SW 1271 (cell line): Measurements from ENCODE around the gene CTTNBP2.

Experiments used
- DNase-seq, 2 experiments: peaks; one replicate each; lab custom pipeline; 2025; lab: John Stamatoyannopoulos, UW

Gene CTTNBP2

DNA sequence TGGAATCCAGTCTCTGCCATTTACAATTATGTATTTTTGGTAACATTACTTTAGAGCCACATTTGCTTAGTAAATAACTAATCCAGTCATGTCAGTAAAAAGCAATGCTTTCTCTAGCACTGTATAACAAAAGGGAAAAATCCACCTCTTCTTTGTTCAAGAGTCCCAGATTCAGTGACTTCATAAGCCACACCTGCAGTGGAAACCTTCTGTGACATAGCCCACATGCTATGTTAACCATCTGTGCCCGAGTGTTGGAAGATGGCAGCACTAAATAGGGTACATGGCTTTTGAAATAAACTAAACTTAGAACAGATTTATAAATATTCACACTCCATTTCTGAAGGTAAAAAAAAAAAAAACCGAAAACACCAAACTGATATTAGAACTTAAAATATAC, 83.0 kb downstream of the CTTNBP2 start:
- no peak for DNase-seq

DNA sequence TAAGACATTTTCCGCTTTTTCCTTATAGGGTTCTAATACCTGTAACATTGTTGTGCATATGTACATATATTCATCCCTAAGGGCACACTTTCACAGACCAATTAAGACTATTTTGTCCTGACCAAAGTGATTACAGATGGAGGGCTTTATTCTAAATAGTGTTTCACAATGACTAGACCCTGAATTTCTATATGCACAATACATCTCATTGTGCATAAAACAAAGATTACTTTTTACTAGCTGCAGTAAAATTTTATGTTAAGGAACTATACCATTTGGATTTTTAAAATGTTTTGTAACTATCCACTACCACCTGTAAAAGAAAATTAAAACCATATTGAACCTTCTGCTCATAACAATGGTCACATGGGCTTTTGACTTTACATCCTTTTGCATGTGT, 87.8 kb downstream of the CTTNBP2 start:
- DNase-seq, result no peak

DNA sequence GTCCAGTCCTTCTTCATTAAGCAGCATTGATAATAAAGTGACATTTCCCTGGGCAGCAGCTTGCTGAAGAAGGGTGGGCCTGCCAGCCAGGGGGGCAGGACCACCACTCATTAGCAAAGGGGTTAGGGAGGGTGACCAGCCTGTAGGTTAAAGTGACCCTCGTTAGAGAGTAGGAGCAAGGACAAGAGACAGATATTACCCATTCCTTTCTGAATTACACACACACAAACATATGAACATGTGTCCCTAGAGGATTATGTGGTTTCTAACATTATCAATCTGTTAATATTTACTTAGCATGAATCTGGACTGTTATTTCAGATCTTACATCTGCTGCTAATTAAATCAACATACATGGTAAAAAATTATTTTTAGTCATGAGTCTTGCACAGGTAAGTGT, 88.9 kb downstream of the CTTNBP2 start:
- DNase-seq, result no peak

DNA sequence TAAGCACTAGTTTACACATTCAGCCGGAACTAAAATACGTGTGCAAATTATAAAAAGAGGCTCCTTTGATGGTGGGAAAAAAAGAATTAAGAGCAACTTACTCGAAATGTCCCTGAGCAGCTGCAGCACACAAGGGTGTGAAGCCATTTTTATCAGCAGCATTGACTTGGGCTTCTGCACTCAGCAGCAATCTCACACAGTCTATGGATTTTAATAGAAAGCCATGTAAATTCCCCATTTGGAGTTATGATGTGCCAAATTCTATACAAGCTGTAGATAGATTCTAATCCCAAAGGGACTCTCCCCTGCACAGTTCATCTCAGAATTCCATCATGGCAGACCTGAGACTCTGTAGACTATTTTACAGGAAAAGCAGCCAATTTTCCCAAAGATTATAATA, 90.5 kb downstream of the CTTNBP2 start:
- no peak for DNase-seq

DNA sequence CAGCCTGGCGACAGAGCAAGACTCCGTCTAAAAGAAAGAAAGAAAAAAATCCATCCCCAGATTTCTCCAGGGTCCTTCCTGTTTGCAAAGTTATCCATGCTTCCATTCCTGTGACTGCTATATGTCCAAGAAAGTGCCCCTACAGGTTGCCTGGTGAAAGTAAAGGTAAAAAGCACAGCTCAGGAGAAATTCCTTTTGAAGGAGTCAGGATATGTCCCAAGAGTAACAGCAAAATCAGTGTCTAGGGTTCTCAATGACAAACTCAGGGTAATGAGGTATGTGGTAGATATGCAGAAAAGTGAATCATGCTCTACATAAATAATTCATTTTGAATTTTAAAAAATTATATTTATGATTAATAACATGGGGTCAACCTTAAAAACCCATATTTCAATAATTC, 91.5 kb downstream of the CTTNBP2 start:
- no peak for DNase-seq

DNA sequence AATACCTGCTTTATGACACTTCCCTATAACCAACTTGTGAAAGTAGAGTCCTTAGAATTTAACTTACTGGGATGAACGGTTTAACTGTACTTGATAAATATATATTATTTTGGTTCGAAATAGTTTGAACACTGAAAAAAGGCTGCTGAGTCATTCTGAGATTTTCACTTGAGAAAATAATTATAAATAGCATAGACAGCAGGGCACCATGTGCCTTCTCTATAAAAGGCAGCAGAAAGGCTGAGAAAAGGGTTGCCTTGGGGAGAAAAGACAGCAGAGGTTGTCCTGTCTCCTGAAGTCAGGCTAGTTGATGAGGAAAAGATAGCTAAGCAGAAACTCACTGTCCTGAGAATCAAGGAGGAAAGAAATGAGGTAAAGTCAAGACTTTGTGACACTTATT, 92.4 kb downstream of the CTTNBP2 start:
- no peak for DNase-seq

DNA sequence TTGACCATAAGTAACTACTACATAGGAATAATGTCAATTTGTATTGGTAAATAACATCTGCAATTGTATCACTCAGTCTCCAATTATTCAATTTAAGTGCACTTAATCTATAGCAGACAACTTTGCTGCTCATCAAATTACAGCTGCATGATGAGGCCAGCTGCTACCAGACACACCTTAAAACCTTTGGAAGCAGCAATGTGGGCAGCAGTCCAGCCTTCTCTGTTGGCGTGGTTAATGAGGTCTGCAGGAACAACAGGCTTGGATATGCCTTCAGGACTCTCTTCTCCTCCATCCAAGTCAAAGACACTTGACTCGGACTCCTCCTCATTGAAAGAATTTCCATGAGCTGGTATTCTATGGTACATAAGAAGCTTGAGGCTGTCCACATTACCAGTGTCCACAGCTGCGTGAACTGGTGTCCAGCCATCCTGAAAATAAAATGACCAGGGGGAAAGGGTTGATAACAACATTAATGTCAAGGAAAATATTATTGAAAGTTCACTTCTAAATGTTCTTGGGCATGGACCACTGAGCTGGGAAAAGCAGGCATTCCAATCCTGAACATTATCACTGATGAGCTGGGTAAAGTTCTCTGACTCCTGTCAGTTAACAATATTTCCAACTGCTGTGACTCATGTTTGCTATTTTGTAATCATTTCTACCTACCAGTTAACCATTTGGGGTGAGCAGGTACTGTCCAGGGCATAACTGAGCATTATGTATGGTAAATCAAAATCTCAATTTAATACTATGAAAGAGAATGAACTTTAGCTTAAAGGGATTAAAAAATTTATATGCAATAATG, 95.7 kb downstream of the CTTNBP2 start:
- no peak for DNase-seq

DNA sequence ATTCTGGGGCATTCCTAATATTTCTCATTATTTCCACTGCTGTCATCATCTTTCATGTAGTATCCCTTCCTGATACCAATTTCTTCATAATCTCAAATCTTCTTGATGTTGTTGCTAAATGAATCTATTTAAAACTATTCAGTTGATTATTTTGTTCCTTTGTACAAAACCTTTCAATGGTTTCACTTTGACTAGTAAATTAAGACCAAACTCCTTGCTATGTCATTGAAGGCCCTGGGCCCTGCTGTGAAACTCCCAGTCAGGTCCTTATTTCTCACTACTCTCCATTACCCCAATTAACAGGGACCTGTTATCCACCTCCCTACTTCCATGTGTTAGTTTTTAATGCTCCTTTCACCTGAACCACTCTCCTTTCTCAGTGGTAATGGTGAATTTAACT, 97.0 kb downstream of the CTTNBP2 start:
- DNase-seq, result no peak

DNA sequence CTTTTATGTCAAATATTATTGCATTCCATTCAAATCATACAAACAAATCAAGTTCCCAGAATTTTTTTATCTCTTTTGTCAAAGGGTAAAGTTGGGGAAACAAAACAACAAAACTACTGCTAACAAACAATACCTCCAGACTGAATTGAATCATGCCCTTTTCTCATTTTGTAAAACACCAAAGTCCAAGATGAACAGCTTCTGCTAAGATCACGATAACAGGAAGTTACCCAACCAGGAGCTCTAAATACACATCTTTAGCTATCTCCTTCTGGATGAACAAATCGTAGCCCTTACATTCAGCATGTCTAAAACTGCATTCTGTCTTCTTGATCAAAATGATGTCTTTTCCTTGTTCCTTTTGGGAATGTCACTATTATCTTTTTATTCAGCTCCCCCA, 97.4 kb downstream of the CTTNBP2 start:
- no peak for DNase-seq

DNA sequence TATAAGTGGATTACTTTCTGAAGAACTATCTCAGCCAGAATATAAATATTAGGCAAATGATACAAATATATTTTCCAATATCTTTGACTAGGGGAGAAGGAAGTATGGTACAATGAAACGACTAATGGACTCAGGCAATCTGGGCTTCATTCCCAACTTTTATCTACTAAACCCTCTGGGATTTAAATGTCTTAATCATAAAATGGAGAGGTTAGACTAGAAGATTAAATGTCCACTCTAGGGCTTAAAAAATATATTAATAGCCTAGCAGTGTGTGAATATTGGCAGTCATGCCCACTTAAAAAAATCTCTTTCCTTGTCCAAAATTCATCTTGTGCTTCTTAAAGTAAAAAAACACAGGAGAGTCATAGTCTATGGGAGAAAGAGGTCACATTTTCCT, 98.3 kb downstream of the CTTNBP2 start:
- DNase-seq, result no peak

DNA sequence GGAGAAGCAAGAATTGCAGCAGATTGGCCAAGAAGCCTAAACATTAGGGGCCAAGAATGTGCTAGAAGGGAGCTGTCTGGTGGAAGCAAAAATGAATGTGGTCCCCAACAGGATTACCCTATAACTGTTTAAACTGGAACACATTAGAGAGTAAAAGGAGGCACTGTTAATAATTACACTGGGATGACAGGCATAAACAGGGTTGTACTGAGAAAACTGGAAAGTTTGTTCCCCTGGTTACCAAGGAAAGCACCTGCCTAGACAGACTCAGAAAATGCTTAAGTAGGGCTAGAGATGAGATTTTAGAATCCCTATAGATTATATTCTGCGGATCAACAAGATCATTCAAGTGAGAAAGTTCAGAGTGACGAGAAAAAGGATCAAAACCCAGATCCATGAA, 100.8 kb downstream of the CTTNBP2 start:
- DNase-seq, result no peak

DNA sequence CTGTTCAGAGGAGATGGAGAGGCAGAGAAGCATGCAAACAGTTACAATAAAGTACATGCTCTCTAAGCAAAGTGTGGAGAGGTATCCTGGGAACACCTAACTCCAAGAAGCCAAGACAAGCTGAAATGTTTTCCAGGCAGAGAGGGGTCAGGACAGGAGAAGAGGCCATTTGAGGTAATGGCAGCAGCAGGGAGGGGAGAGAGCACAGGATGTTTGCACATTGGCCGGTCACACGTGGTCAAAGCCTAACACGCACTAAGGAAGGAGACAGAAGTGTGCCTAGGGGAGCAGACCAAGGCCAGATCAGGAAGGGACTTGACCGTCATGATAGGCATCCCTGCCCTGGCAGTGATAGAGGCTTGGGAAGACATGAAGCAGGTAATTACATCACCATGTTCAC, 101.5 kb downstream of the CTTNBP2 start:
- no peak for DNase-seq

DNA sequence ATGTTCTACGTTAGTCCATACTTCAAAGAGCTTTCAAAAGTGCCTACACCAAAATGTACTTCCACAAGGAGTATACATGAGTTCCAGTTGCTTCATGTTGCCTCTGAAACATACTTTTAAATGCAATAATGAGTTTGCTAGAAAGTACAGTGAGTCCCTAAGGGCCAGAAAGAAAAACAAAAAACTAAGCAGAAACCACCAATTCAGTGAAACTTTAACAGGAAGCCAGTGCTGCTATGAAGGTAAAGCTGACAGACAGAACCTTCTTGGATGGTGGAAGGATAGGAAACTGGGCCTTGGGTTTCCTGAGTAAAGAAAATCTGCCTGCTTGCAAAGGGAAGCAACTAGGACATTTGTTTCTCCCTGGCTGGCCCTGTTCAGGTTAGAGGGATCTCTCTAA, 104.2 kb downstream of the CTTNBP2 start:
- DNase-seq, result no peak

DNA sequence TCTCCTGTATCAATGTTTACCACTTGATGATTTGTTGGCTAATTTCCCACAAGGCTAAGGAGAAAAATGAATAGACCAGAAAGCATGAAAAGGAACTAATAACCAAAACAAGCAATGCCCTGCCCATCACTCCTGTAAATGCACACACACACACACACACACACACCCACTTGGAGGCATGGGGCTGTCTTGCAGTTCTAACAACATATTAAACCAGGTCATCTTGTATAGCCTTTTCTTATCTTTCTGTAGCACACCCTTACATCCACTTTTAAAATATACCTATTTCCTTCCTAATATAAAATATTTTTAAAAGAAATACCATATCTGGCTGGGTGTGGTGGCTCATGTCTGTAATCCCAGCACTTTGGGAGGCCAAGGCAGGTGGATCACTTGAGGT, 105.3 kb downstream of the CTTNBP2 start:
- DNase-seq, result no peak

DNA sequence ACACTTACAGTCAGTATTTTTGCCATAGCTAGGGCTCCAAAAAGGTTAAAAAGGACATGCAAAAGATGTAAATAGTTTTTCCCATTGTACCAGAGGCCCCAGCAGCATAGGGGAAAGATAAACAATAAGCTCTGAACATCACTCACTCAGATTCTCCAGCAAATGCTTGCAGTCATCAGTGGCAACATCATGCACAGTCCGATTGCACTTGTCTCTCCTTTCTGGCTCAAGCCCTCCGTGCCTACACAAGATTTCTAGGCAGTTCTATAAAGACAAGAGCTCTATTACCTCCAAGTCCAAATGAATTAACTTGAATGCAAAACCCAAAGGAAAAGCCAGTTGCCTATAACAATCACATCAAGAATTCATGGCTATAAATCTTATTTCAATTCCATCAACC, 106.3 kb downstream of the CTTNBP2 start:
- DNase-seq, result no peak

DNA sequence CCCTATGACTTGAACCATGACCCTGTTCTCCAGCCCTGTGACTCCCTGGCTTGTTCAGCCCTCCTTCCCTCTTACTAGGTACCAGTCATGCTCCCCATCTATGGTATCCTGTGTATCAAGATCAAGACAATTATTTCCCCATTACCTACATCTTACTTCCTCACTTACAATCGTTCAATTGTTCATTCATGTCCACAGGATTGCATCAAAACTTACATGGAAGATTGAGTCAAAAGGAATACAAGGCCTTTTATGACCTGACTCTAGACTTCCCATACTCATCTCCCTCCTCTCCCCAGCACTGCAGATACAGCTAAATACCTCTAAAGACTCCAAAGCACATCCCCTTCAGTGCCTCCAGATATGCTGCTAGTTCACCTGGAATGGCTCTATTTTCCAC, 109.2 kb downstream of the CTTNBP2 start:
- no peak for DNase-seq

DNA sequence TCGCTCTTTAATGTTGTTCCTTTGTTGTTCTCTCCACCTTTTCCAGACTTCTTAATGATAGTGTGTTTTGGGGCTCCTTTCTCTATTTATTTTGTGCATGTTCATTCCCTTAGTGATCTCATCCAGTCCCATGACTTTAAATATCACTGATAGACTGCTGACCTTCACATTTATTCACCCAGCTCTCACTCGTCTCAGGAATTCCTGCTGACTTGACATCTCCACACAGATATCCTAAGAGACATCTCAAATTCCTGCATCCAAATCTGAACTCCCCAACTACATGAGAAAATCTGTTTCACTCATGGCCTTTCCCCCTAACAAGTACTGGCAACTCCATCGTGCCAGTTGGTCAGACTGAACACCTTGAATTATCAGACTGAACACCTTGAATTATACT, 111.2 kb downstream of the CTTNBP2 start:
- no peak for DNase-seq

DNA sequence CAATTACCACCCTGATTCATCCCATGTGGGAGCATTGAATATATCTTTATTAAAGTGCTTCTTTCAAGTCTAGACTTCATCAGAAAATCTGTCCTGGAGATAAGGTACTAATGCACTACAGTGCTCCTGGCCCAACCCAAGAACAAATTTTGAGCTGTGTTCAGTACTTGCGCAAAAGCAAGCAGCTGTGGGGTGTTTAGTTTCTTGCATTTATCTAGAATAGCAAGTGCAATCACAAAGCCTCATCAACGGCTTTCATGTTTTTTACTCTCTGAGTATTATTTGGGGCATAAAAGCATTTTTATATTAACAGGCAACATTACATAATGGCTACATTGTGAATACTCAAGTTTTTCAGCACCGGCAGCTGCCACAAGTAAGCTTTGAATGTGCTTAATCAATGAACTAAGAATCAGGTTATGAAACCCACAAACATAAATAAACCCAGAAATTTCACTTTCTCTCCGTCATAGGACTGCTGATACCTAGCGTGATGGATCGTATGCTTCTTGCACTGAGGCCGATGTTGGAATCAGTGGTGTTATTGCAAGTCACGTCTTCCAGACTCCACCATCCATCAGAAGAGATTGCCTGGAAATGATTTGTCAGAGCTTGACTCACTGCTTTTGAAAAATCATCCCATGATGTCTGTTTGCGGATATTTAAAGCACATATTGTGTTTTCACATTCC, 113.1 kb downstream of the CTTNBP2 start:
- DNase-seq, result no peak

DNA sequence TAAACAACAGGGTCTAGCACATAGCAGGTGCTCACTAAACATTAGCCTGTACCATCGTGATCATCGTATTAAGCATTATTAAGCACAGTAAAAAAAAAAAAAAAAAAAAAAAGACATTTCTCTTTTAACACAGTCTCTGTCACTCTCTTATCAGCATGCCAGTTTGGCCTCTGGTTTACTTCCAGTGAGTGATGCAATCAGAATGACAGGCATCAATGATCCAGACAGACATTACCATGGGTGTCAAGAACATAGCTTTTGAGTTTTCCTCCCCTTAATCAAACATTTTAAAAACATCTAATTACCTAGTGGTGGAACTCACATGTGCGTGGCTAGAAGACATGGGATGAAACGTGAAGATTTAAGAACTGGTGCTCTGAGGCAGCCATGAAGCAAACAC, 115.8 kb downstream of the CTTNBP2 start:
- no peak for DNase-seq

DNA sequence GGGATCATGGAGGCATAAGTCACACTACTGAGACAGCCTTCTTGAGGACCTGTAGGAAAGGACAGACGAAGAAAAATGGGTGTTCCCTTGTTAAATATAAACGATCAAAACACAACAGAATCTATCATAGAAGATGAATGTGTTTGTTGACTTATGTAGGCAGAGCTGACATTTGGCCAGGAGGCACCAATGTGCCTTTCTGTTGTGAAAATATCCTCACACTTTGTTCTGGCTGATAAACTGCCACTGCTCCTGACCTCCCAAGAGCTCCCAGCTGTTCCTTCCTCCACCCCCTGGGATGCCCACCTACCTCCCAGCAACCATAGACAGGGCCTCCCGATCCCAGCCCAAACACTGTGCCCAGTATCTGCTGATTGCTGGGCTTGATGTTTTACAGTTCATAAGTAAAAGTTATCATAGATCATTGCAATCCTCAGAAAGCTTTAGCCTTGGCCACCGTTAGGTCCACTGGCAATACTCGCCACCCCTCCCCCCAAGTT, 116.6 kb downstream of the CTTNBP2 start:
- DNase-seq, result no peak

DNA sequence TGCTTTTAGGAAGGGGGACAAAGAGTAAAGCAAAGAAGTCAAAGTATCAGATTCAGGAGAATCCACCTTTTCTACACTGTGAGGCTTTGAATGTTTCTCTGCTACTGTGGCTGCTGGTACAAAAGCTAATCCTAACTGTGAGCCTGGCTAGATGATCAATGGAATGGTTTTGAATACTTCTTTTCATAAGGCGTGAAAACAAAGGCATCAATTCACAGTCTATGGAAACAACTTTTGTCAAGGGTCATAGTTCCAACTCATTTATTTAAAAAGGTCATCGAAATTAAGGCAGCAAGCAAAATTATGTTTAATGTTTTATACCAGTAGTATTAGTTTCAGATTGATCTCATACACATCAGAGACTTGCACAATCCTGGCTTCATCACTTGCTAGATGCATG, 118.1 kb downstream of the CTTNBP2 start:
- no peak for DNase-seq

DNA sequence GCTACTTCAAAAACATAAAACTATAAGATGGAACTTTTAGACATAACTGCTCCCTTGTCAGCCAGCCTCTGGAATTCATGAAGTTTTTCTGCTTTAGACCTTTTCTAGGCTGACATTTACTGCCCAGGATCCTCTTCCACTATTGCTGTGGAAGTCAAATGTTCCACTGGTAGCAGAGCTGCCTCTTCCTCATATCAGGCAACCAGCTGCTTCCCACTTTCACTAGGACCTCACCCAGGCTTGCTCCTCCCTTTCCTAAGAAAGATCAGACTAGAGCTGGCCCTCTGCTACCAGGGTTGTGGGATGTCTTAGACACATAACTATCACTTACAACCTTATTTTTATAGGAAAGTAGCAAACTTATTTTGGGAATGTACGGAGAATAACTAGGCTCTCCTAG, 121.5 kb downstream of the CTTNBP2 start:
- no peak for DNase-seq
